Uterus (tissue), 2 donors: ENCODE results near the gene GEMIN7.

Experiments
- CTCF ChIP-seq, 4 experiments: fragments of 200-600 bp in 2 of 4; fragments of 450-650 bp in 2 of 4; sonication (generic) in 2 of 4; IDR thresholded peaks; one replicate each; pipeline ENCODE4 v1.5.1; 2016 to 2019; ENCODE audit warnings: antibody characterized with exemption in 4 of 4, mild to moderate bottlenecking in 2 of 4, moderate library complexity in 1 of 4
- POLR2A ChIP-seq, 2 donors: fragments of 450-650 bp; IDR thresholded peaks; one replicate each; pipeline ENCODE4 v1.6.1; 2016; ENCODE audit warnings: antibody characterized with exemption in 2 of 2, mild to moderate bottlenecking in 1 of 2, moderate library complexity in 1 of 2

- no peak for TF ChIP-seq POLR2A (IDR thresholded peaks at IDR 0.05)
- no peak for TF ChIP-seq CTCF (IDR thresholded peaks at IDR 0.05)
Observed at GRCh38 chr19:45125360-45125759, 46.3 kb downstream of the GEMIN7 start.
